NOMO-1 treated with dmso at 0.1 percent for 144 hours (cell line): Measurements from ENCODE around the gene CLK2.

Experiments
- DNase-seq: peaks from one replicate; lab custom pipeline; 2025; ENCODE audit not compliant: unreplicated experiment; lab: John Stamatoyannopoulos, UW

Gene CLK2

GRCh38 chr1:155273343-155274245 lies at the start of gene CLK2:
Gene CLK2, minus strand, starts transcription at chr1:155273504. Its CDS starts 2,527 bp downstream, at chr1:155270977.
- DNase-seq, result peak; percentile 94

- no peak for DNase-seq
Measured at GRCh38 chr1:155322571-155322952, 49.3 kb upstream of the CLK2 start.

- no peak for DNase-seq
Measured at GRCh38 chr1:155321639-155322503, 48.6 kb upstream of the CLK2 start.

- no peak for DNase-seq
Measured at GRCh38 chr1:155320661-155321617, 47.6 kb upstream of the CLK2 start, which contains the start of gene RUSC1. Gene RUSC1, plus strand, starts transcription at chr1:155320894. Its CDS starts 880 bp downstream, at chr1:155321774.

- DNase-seq, result no peak
Measured at GRCh38 chr1:155320252-155320651, 46.9 kb upstream of the CLK2 start.

GRCh38 chr1:155319536-155319935 lies 46.2 kb upstream of the CLK2 start:
- DNase-seq, result no peak

GRCh38 chr1:155318082-155318481 lies 44.8 kb upstream of the CLK2 start:
- no peak for DNase-seq

GRCh38 chr1:155316922-155317321 lies 43.6 kb upstream of the CLK2 start:
- no peak for DNase-seq

GRCh38 chr1:155313261-155313660 lies 40.0 kb upstream of the CLK2 start:
- DNase-seq, result no peak

- no peak for DNase-seq
Measured at GRCh38 chr1:155309423-155310021, 36.2 kb upstream of the CLK2 start.

- peak; percentile 99 for DNase-seq
Measured at GRCh38 chr1:155308493-155309422, 35.5 kb upstream of the CLK2 start, which contains the start of gene FDPS. Gene FDPS, plus strand, starts transcription at chr1:155308866. Its CDS starts 924 bp downstream, at chr1:155309790.

- DNase-seq, result no peak
Measured at GRCh38 chr1:155307247-155307740, 34.0 kb upstream of the CLK2 start.

- DNase-seq, result no peak
Measured at GRCh38 chr1:155305881-155306391, 32.6 kb upstream of the CLK2 start.

- no peak for DNase-seq
Measured at GRCh38 chr1:155304558-155305063, 31.3 kb upstream of the CLK2 start.

- no peak for DNase-seq
Measured at GRCh38 chr1:155301342-155301841, 28.1 kb upstream of the CLK2 start, which contains the start of gene PKLR. Gene PKLR, minus strand, starts transcription at chr1:155301438. Its CDS starts 43 bp downstream, at chr1:155301395.

GRCh38 chr1:155300553-155301329 lies 27.4 kb upstream of the CLK2 start:
- DNase-seq, result no peak

GRCh38 chr1:155300024-155300423 lies 26.7 kb upstream of the CLK2 start:
- DNase-seq, result no peak
